ENCODE results near the gene SEC23IP.
"Not testable (repeated sequence)": the region's sequence is repeated elsewhere in the genome, so short reads cannot be mapped to it uniquely, and the experiment has no call there.

SEC23IP gene

DNA sequence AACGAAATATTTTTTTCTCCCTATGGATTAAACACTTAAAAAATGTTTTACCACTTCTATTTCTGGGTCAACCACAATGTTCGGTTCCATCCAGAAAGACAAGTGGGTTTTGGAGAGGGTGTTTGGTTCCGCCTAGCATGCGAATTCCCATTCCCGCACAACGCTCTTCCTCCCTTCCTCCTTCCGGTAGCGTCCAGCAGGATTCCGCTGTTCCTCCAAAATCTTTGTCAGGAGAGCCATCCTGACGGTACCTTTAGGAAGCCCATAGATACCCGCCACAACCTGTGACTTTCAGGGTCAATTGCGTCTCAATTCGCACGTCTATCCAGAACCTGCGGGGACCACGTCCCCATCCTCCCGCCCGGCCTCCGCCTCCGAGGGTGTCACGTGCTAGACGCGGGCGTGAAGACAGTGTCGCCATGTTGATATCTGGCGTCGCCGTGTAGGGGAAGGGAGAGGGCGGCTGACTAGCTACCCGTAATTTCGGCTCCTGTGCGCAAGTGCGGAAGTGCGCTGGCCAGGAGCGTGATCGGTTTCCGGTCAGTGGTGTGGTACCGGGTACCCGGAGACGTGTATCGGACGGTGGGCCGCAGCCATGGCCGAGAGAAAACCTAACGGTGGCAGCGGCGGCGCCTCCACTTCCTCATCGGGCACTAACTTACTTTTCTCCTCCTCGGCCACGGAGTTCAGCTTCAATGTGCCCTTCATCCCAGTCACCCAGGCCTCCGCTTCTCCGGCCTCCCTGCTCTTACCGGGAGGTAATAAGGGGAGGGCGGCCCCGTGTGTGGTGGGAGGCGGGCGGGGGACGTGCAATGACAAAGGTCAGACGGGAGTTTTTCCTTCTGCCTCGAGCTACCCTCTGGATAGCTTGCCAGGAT lies at the start of gene SEC23IP:
TSS of gene SEC23IP (plus strand) at position 543 of the 878 bp plus-strand sequence. CDS start at position 596, 53 bp downstream.
- DNase-seq (ENCODE audit: low spot score): peak; percentile 89

DNA sequence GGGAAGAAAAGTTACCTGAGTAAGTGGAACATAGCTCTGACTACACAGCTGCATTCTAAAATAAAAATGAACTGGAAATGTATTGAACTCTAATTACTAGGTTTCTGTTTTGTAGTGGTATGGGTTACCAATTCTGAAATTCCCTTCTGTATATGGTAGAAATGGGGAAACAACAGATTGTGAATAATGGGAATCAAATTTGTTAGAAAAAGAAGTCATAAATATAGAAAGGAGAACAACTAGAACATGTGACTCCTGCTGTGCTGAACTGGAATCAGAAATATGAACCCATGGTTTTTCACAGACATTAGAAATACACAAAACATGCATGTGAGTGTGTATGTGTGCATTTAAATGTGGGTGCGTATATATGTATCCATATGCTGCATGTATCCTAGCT lies 46.9 kb upstream of the SEC23IP start:
- no peak for DNase-seq (ENCODE audit: low spot score)

DNA sequence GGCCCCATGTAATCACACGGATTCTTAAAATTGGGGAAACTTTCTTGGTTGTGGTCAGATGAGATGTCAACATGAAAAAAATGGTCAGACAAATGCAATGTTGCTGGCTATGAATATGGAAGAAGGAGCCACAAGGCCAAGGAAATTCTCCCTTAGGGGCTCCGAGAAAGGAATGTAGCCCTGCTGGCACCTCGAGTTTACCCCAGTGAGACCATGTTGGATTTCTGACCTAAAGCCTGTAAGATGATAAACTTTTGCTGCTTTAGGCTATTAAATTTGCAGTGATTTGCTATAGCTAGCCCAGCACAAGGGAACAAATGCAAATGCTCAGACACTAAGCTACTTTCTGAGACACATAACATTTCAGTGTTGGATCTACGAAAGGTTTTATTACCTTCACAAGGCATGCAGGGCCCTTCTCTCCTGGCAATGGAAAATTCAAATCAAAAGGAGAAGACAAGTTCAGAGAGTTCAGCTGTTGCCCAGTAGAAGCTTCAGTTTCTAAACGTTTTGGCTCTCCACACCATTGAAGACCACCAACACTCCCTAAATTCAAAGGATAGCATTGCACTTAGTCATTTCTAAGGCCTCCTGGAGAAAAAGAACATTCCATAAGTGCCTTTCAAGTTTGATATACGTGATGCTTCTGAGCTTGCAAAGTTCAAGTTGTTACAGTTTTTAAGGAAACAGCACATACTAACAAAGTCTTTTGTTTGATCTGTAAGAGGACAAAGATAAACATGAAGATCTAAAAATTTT lies 43.3 kb upstream of the SEC23IP start:
- DNase-seq (ENCODE audit: low spot score): no peak

DNA sequence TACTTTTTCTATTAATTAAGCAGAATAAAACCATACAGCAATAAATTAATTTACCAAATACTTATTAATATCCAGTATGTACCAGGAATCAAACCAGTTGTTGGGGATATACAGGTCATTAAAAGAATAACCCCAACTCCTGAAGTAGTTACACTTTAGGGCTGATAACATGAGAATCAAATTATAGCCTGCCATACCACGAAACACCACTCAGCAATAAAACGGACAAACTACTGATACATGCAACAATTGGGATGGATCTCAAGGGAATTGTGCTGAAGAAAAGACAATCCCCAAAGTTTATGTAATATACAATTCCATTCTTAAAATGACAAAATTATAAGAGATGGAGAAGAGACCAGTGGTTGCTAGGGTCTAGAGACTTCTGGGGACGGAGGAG lies 42.6 kb upstream of the SEC23IP start:
- DNase-seq (ENCODE audit: low spot score): no peak

DNA sequence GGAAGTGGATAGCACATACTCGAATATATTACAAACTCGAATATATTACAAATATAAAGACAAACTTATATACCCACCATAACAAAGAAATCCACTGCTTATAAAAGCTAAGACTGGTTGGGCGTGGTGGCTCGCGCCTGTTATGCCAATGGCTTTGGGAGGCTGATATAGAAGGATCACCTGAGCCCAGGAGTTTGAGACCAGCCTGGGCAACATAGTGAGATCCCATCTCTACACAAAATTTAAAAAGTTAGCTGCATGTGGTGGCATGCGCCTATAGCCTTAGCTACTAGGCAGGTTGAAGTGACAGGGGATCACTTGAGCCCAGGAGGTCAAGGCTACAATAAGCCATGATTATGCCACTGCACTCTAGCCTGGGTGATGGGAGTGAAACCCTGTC lies 40.3 kb upstream of the SEC23IP start:
- DNase-seq (ENCODE audit: low spot score): no peak

DNA sequence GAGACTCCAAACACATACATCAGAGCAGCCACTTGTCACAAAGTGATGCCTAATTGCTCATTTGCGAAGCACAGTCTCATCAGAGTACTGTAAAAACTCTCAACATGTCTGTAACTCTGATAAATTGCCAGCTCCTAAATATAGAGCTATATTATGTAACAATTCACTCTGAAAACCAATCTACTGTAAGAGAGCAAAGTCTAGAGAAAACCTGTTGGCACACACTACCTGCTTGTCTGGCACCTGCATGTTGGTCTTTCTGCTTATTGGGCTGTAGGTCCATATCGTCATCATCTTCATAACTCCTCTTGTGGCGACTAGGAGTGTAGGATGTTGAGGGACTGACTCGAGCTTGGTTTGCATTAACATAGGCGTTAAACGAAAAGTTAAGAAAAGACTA lies 39.7 kb upstream of the SEC23IP start:
- no peak for DNase-seq (ENCODE audit: low spot score)

DNA sequence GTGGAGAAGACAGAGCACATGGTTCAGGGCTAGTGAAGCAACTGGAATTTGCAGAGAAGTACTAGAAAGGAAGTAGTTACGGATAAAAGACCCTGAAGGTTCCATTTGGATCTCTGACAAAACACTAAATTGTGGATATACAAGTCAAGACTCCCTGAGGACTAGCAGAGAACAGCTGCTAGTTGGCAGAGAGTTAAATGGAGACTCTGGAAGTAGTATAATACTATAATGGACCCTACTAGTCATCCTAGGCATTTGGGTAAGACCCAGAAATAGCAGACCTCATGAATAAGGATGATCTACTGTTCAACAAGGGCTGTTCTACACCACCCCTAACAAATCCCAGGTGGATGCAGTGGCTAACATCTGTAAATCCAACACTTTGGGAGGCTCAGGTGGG lies 39.0 kb upstream of the SEC23IP start:
- DNase-seq (ENCODE audit: low spot score): no peak

DNA sequence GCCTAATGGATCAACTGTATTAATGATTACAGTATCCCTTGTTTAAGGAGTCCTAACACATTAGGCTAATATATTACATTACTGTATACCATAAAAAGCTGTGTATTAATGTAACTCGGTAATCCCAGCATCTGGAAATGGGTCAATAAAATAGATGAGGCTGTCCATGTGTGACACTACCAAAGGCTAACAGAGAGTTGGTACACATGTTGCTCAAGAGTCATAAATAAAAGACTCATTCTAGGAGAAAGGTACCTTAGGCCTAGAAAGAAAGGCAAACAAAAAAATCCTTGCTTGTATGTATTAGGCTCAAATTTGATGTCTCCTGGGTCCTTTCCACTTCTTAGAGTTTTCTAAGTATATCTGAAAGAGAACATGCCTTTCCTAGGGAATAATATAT lies 34.5 kb upstream of the SEC23IP start:
- no peak for DNase-seq (ENCODE audit: low spot score)

DNA sequence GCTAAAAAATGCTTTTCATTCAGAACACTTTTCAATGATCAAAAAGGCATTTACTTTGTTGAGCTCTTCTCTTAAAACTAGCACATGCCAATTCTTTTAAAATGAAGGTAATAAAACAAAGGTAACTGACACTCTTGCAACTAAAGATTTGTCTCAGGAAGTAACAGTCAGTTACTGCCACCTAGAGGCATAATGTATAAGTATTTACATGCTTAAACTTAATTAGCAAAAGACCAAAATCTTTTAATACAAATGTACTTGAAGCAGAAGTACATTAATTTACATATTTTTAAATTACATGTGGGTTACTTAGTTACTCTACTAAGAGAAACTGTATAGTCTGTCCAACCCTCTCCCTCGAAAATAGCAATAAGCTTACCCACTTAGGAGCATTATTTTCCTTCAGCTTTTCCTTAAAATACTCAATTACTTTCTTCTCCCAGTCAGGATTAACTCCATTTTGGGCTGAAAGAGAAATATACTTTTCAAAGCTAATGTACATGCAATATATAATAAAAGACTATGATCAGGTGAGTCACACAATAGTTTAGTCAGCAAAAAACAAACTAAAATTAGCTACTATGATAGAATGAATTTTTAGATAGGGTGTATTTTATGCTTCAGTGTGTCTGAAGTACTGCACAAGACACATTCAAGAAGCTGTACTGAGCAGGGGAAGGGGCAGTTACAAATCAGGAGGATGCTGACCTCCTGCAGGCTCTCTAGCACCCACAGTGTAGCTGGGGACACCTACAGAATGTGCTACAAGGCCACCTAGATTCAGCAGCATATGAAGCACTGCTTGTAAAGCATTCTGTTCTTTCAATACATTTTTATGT lies 32.9 kb upstream of the SEC23IP start:
- DNase-seq (ENCODE audit: low spot score): peak; percentile 40

DNA sequence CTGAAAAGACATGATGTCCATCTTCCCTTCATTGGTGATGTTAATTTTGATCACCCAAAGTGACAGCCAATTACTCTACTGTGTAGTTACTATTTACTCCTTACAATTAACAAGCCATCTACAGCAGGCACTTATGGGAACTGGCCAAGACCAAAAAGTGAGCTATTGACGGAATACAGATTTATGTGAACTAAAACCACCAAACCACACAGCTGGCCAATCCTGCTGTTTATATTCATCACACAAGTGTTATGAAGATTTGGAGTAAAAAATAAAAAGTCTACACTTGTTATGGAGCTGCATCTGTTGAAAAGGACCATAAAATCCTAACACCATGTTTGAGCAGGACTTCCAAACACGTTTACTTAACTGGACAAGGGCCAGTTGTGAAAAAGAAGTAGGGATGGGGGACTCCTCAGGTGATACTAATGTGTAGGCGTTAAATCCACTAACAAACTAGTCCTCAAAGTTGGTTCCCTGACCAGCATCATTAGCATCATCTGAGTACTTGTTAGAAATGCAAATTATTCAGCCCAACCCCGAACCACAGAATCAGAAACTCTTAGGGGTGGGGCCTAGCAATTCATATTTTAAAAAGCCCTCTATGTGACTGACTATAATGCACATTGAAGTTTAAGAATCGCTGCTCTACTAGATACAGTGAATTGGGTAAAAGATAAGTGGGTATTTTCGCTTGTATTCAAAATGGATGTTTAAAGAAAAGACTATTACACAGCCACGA lies 31.5 kb upstream of the SEC23IP start:
- DNase-seq (ENCODE audit: low spot score): no peak

DNA sequence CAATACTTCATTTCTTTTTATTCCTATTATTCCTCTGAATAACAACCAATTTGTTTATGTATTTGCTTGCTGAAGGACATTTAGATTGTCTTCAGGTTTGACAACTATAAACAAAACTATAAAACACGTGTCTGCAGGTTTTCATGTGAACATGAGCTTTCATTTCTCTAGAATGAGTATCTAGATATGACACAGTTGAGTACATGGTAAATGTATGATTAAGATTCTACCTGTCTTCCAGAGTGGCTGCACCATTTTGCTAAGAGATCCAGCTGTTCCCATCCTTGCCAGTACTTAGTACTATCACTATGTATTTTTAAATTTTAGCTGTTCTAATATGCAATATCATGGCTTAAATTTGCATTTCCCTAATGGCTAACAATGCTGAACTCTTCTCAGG lies 30.0 kb upstream of the SEC23IP start:
- DNase-seq (ENCODE audit: low spot score): no peak

DNA sequence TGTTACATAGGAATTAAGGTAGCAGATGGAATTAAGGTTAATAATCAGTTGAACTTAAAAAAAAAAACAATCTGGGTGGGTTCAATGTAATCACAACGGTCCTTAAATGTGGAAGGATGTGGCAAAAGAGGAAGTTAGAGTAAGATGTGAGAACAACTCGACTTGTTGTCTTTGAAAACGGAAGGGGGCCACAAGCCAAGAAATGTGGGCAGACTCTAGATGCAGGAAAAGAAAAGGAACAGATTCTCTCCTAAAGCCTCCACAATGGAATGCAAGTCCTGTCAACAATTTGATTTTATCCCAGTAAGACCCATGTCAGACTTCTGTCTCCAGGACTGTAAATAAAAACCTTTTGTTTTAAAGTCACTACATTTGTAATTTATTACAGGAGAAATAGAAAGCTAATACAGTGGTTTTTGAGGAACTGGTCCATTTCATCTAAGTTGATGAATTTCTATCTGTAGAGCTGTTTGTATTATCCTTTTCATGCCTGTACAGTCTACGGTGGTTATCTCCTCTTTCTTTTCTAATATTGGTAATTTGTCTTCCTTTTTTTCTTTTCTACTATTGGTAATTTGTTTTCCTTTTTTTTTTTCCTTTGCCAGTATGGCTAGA lies 28.5 kb upstream of the SEC23IP start:
- no peak for DNase-seq (ENCODE audit: low spot score)

DNA sequence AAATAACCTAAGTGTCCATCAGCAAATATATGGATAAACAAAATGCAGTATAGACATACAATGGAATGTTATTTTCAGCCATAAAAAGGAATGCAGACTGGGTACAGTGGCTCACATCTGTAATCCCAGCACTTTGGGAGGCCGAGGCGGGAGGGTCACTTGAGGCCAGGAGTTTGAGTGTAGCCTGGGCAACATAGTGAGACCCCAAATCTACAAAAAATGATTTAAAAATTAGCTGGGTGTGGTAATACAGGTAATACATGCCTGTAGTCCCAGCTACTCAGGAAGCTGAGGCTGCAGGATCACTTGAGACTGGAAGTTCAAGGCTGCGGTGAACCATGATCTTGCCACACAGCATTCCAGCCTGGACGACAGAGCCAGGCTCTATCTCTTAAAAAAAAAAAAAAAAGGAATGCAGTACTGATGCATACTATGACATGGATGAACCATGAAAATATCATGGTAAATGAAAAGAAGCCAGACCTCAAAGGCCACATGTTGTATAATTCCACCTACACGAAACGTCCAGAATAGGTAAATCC lies 26.8 kb upstream of the SEC23IP start:
- no peak for DNase-seq (ENCODE audit: low spot score)

DNA sequence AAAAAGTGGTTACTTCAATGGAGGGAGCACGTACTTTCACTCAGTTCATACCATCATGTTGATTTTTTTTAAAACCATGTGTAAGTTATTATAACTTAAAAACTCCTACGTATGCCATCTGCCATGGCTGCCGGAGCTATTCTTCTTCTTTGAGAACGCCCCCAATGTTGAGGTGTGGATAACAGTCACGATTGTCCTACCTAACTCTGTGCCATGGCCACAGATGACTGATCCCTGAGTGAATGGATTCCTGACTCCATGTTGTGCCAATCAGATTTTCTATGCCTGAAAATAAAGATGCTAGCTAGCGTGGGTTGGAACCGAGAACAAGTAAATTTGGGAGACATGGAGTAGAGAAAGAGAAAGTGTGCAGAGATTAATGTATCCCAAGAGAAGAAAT lies 25.2 kb upstream of the SEC23IP start:
- DNase-seq (ENCODE audit: low spot score): no peak

DNA sequence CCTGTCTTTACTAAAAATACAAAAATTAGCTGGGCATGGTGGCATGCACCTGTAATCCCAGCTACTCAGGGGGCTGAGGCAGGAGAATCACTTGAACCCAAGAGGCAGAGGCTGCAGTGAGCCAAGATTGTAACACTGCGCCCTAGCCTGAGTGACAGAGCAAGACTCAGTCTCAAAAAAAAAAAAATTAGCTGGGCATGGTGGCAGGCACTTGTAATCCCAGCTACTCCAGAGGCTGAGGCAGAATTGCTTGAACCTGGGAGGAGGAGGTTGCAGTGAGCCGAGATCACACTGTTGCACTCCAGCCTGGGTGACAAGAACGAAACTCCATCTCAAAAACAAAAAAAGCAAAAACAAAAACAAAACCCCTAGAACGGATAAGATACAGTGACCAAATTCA lies 23.1 kb upstream of the SEC23IP start:
- DNase-seq (ENCODE audit: low spot score): not testable (repeated sequence)

DNA sequence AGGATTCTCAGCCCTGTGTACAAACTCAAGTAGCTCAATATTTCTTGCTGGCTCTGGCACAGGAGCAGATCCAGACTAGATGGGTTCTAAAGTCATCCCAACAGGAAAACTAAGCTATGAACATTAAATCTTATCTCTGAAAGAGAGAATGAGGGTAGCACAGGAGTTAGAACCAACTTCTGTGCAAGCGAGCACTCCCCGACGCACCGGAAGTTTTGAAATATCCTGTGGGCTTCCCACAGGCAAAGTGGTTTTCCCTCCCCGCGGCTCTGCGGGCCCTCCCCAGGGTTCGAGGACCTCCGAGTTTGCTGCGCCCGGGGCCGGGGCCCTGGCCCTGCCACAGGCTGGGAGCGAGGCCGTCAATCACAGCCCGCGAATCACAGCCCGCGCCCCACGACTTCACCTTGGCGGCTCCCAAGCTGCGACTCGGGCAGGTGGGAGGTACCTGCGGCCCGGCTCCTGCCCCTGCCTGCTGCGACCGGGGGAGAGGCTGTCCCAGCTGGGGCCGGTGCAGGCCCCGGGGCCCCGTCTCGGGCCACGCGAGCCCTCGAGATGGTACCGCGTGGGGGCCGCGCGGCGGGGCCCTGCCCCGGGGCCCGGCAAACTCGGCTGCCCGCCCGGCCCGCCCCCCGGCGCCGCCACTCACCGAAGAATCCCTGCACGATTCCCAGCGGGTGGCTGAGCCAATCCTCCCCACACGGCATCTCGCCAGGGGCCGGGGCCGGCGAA lies 20.5 kb upstream of the SEC23IP start:
- peak; percentile 27 for DNase-seq (ENCODE audit: low spot score)

DNA sequence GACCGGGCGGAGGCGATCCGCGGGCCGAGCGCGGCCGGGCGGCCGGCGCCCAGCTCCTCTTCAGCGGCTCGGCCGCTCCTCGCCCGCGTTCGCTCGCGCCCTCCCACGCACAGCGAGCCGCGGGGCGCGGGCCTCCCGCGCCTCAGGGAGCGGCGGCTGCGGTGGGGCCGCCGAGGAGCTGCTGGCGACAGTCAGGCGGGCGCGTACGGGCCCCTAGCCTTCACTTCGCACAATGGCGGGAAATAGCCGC lies 20.0 kb upstream of the SEC23IP start, which contains the start of gene MCMBP:
TSS of gene MCMBP (minus strand) at position 234 of the 250 bp plus-strand sequence. CDS start 259 bp downstream, outside the sequence.
- no peak for DNase-seq (ENCODE audit: low spot score)

DNA sequence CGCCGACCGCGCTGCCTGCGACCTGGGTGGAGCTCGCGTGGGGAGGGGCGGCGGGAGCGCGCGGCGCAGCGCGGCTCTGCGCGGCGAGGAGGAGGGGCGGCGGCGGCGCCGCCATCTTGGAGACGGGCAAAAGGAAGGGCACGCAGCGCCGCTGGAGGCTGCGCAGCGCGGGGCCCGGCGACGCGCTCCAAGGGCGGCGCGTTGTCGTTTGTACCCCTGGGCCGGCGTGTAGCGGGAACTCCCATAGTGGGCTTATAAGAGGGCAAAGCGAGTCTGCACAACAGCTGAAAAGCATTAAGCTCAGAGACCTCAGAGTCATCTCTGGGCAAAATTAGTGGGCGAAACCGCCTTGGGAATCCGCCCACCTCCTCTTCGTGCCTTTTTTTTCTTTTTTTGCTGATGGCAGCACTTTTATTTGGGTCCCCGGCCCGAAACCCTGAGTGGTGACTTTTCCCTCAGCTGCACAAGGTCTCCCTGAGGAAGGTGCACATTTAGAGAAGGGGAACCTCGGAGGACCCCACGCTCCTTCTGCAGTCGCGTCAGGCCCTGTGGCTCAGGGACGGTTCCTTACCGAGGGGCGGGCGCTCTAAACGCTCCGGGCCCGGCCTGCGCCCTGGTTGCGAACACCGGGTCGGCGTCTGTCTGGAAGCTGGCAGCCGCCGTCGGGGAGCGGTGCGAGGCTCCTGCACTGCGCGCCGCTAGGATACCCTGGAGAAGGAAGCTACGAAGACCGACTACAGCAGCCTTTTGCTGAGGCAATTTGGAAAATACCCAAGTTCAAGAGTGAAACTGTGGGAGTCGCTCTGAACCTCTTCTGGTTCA lies 19.5 kb upstream of the SEC23IP start:
- peak; percentile 87 for DNase-seq (ENCODE audit: low spot score)

DNA sequence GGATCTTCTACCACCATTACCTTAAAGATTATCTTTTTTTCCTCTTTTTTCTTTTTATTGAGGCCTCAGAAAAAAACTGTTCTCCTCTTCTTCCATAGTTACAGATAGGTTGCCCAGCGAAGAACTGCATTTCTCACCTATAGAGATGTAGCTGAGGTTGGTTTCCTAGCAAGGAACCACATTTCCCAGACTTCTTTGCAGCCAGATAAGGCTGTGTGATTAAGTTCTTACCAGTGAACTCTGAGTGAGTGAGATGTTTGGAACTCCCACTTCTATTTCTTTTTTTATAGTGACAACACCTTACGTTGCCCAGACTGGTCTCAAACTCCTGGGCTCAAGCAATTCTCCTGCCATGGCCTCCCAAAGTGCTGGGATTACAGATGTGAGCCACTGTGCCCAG lies 14.0 kb upstream of the SEC23IP start:
- DNase-seq (ENCODE audit: low spot score): no peak
